ENCODE results near the gene ABCC1. TPM values are rescaled to one million over a fixed set of nuclear protein-coding genes. Genes with fewer than 3 reads are reported as not detected.

Gene ABCC1
- total and polyA plus RNA-seq, 4 donors = 12.4 to 41.5 (median 31.3) TPM

DNA sequence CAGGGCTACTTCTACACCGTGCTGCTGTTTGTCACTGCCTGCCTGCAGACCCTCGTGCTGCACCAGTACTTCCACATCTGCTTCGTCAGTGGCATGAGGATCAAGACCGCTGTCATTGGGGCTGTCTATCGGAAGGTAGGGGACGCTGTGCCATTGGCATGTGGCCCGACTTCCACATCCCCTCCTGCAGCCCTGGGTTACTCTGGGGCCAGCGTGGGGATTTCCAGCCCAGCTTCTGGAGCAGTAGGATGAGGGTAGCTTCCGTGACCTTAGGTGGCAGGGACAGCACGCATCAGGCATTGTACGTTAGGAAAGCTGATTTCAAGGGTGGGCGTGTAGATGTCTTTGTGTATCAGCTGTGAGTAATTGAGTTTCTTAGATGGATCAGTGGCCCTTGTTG lies 96.5 kb downstream of the ABCC1 start:
- 48 to 97% methylated on average over 12 of the region's 12 CpGs for WGBS, 2 donors
- ATAC-seq (ENCODE audit: insufficient read depth, low FRiP score) (no peak), DNase-seq (no peak)
- Histone ChIP-seq H3K36me3 (ENCODE audit: control insufficient read depth in 4 of 4, insufficient read depth in 4 of 4, low read length in 4 of 4) (peaks cover 7 to 45% (median 25%) of the 10 kb centered on the region in 4 donors), H3K27ac (ENCODE audit: low read depth in 1 of 2, low read length in 1 of 2) (no peak overlapping the region), H3K9me3 (ENCODE audit: control insufficient read depth in 4 of 4, insufficient read depth in 3 of 4, low read length in 3 of 4) (no peaks in the 10 kb centered on the region), H3K27me3 (ENCODE audit: control insufficient read depth in 3 of 3, insufficient read depth in 3 of 3, low read length in 2 of 3) (no peaks in the 10 kb centered on the region), H3K9ac (ENCODE audit: insufficient read depth in 1 of 2, low read length in 2 of 2) (no peak overlapping the region), H3K4me1 (ENCODE audit: control insufficient read depth in 5 of 5, insufficient read depth in 5 of 5, low read length in 5 of 5) (peaks cover 0 to 6% (median 0%) of the 10 kb centered on the region in 5 donors), H3K4me3 (no peak overlapping the region)
- TF ChIP-seq, protein P1, sequence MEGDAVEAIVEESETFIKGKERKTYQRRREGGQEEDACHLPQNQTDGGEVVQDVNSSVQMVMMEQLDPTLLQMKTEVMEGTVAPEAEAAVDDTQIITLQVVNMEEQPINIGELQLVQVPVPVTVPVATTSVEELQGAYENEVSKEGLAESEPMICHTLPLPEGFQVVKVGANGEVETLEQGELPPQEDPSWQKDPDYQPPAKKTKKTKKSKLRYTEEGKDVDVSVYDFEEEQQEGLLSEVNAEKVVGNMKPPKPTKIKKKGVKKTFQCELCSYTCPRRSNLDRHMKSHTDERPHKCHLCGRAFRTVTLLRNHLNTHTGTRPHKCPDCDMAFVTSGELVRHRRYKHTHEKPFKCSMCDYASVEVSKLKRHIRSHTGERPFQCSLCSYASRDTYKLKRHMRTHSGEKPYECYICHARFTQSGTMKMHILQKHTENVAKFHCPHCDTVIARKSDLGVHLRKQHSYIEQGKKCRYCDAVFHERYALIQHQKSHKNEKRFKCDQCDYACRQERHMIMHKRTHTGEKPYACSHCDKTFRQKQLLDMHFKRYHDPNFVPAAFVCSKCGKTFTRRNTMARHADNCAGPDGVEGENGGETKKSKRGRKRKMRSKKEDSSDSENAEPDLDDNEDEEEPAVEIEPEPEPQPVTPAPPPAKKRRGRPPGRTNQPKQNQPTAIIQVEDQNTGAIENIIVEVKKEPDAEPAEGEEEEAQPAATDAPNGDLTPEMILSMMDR (IDR thresholded peaks at IDR 0.05; ENCODE audit: control extremely low read depth, extremely low read depth) = no peak

- TF ChIP-seq, protein P1 (IDR thresholded peaks at IDR 0.05; ENCODE audit: control extremely low read depth, extremely low read depth) = no peak
- no peak for ATAC-seq (ENCODE audit: insufficient read depth, low FRiP score)
- peaks cover 0 to 5% (median 0%) of the 10 kb centered on the region in 5 donors for H3K4me1 ChIP-seq (ENCODE audit: control insufficient read depth in 5 of 5, insufficient read depth in 5 of 5, low read length in 5 of 5)
These were observed 98.3 kb downstream of the ABCC1 start for GRCh38 chr16:16047761-16048160.

GRCh38 chr16:16048904-16049582 lies 99.6 kb downstream of the ABCC1 start:
- WGBS, 2 donors = 93 to 97% methylated on average over 6 of the region's 6 CpGs
- ATAC-seq (ENCODE audit: insufficient read depth, low FRiP score) = no peak
- H3K36me3 ChIP-seq (ENCODE audit: control insufficient read depth in 4 of 4, insufficient read depth in 4 of 4, low read length in 4 of 4) = peaks cover 10 to 47% (median 22%) of the 10 kb centered on the region in 4 donors

More at GRCh38 chr16:16047761-16048160, 98.3 kb downstream of the ABCC1 start:
- no peak overlapping the region for H3K9ac ChIP-seq (ENCODE audit: insufficient read depth in 1 of 2, low read length in 2 of 2)
- WGBS, 2 donors = 91 to 96% methylated on average over 11 of the region's 11 CpGs
- H3K27me3 ChIP-seq (ENCODE audit: control insufficient read depth in 3 of 3, insufficient read depth in 3 of 3, low read length in 2 of 3) = no peaks in the 10 kb centered on the region
- no peak overlapping the region for H3K4me3 ChIP-seq
- H3K27ac ChIP-seq (ENCODE audit: low read depth in 1 of 2, low read length in 1 of 2) = no peak overlapping the region
- DNase-seq = no peak
- H3K36me3 ChIP-seq (ENCODE audit: control insufficient read depth in 4 of 4, insufficient read depth in 4 of 4, low read length in 4 of 4) = peaks cover 7 to 46% (median 22%) of the 10 kb centered on the region in 4 donors
- H3K9me3 ChIP-seq (ENCODE audit: control insufficient read depth in 4 of 4, insufficient read depth in 3 of 4, low read length in 3 of 4) = no peaks in the 10 kb centered on the region

More at GRCh38 chr16:16048904-16049582, 99.6 kb downstream of the ABCC1 start:
- Histone ChIP-seq H3K9me3 (ENCODE audit: control insufficient read depth in 4 of 4, insufficient read depth in 3 of 4, low read length in 3 of 4) (no peaks in the 10 kb centered on the region), H3K27ac (ENCODE audit: low read depth in 1 of 2, low read length in 1 of 2) (no peak overlapping the region), H3K9ac (ENCODE audit: insufficient read depth in 1 of 2, low read length in 2 of 2) (no peak overlapping the region), H3K4me1 (ENCODE audit: control insufficient read depth in 5 of 5, insufficient read depth in 5 of 5, low read length in 5 of 5) (peaks cover 0 to 5% (median 0%) of the 10 kb centered on the region in 5 donors), H3K27me3 (ENCODE audit: control insufficient read depth in 3 of 3, insufficient read depth in 3 of 3, low read length in 2 of 3) (no peaks in the 10 kb centered on the region), H3K4me3 (no peak overlapping the region)
- TF ChIP-seq, protein P1 (IDR thresholded peaks at IDR 0.05; ENCODE audit: control extremely low read depth, extremely low read depth) = no peak
- no peak for DNase-seq

Data from lung (tissue), 12 donors.